ENCODE results near the gene RNF180. TPM values are rescaled to one million over a fixed set of nuclear protein-coding genes. Genes with fewer than 3 reads are reported as not detected.
"Not testable (repeated sequence)": the region's sequence is repeated elsewhere in the genome, so short reads cannot be mapped to it uniquely, and the experiment has no call there.

The RNF180 gene
- total RNA-seq, 1 donor from 2014 or later = 11.0 TPM

- intact Hi-C loops (cut with DNase I) = loop anchor here (5.0 kb wide), 1 partner anchor 282 kb away; the partner anchor contains the start of gene RGS7BP
- ATAC-seq = not testable (repeated sequence)
- peak; percentile 48 for DNase-seq (ENCODE audit: missing footprints)
These were observed 59.8 kb downstream of the RNF180 start for GRCh38 chr5:64225286-64225981.

- intact Hi-C loops (cut with DNase I) = loop anchor here (5.0 kb wide), 1 partner anchor 280 kb away; the partner anchor contains the start of gene RGS7BP
- ATAC-seq = not testable (repeated sequence)
- peak; percentile 49 for DNase-seq (ENCODE audit: missing footprints)
These were observed 61.5 kb downstream of the RNF180 start for GRCh38 chr5:64227131-64227537.

GRCh38 chr5:64229163-64229774, 63.6 kb downstream of the RNF180 start:
- intact Hi-C loops (cut with DNase I) = loop anchor here (2.0 to 5.0 kb wide), 2 partner anchors 278 to 384 kb away; partner anchors contain the start of gene RGS7BP
- no peak for ATAC-seq
- DNase-seq (ENCODE audit: missing footprints) = no peak

- intact Hi-C loops (cut with DNase I) = no loop called here
- ATAC-seq (no peak), DNase-seq (ENCODE audit: missing footprints) (no peak)
These were observed 95.1 kb downstream of the RNF180 start for GRCh38 chr5:64260756-64261155.

GRCh38 chr5:64269164-64269563, 103.5 kb downstream of the RNF180 start:
- intact Hi-C loops (cut with DNase I) = no loop called here
- ATAC-seq (no peak), DNase-seq (ENCODE audit: missing footprints) (no peak)

- no peak for DNase-seq (ENCODE audit: missing footprints)
- intact Hi-C loops (cut with DNase I) = no loop called here
- no peak for ATAC-seq
These were observed 107.6 kb downstream of the RNF180 start for GRCh38 chr5:64273276-64273675.

- intact Hi-C loops (cut with DNase I) = no loop called here
- DNase-seq (ENCODE audit: missing footprints) (peak; percentile 21), ATAC-seq (no peak)
These were observed 119.8 kb downstream of the RNF180 start for GRCh38 chr5:64285188-64286130.

- ATAC-seq (no peak), DNase-seq (ENCODE audit: missing footprints) (no peak)
- intact Hi-C loops (cut with DNase I) = no loop called here
These were observed 120.7 kb downstream of the RNF180 start for GRCh38 chr5:64286381-64286780.

- intact Hi-C loops (cut with DNase I); DNase-seq (ENCODE audit: missing footprints); ATAC-seq: not testable (repeated sequence)
These were observed 122.9 kb downstream of the RNF180 start for GRCh38 chr5:64288496-64288895.

GRCh38 chr5:64292611-64293215, 127.1 kb downstream of the RNF180 start:
- ATAC-seq (no peak), DNase-seq (ENCODE audit: missing footprints) (peak; percentile 32)
- intact Hi-C loops (cut with DNase I) = no loop called here

- intact Hi-C loops (cut with DNase I) = no loop called here
- no peak for DNase-seq (ENCODE audit: missing footprints)
- no peak for ATAC-seq
These were observed 129.5 kb downstream of the RNF180 start for GRCh38 chr5:64295101-64295500.

- intact Hi-C loops (cut with DNase I) = no loop called here
- ATAC-seq (no peak), DNase-seq (ENCODE audit: missing footprints) (no peak)
These were observed 132.9 kb downstream of the RNF180 start for GRCh38 chr5:64298586-64298985.

- ATAC-seq (no peak), DNase-seq (ENCODE audit: missing footprints) (no peak)
- intact Hi-C loops (cut with DNase I) = no loop called here
These were observed 134.2 kb downstream of the RNF180 start for GRCh38 chr5:64299805-64300204.

GRCh38 chr5:64301566-64301965, 135.9 kb downstream of the RNF180 start:
- ATAC-seq (no peak), DNase-seq (ENCODE audit: missing footprints) (no peak)
- intact Hi-C loops (cut with DNase I) = no loop called here

- no peak for DNase-seq (ENCODE audit: missing footprints)
- intact Hi-C loops (cut with DNase I) = no loop called here
- no peak for ATAC-seq
These were observed 142.5 kb downstream of the RNF180 start for GRCh38 chr5:64308135-64308534.

GRCh38 chr5:64312491-64312890, 146.8 kb downstream of the RNF180 start:
- DNase-seq (ENCODE audit: missing footprints) (no peak), ATAC-seq (no peak)
- intact Hi-C loops (cut with DNase I) = no loop called here

- DNase-seq (ENCODE audit: missing footprints) (no peak), ATAC-seq (no peak)
- intact Hi-C loops (cut with DNase I) = no loop called here
These were observed 150.1 kb downstream of the RNF180 start for GRCh38 chr5:64315778-64316177.

- ATAC-seq (no peak), DNase-seq (ENCODE audit: missing footprints) (no peak)
- intact Hi-C loops (cut with DNase I) = no loop called here
These were observed 152.5 kb downstream of the RNF180 start for GRCh38 chr5:64318175-64318574.

GRCh38 chr5:64323591-64323990, 157.9 kb downstream of the RNF180 start:
- intact Hi-C loops (cut with DNase I) = no loop called here
- no peak for DNase-seq (ENCODE audit: missing footprints)
- ATAC-seq = no peak
